Ectodermal cell (in vitro differentiated cells): ENCODE data around the gene ICA1L.
"Not testable (repeated sequence)": the region's sequence is repeated elsewhere in the genome, so short reads cannot be mapped to it uniquely, and the experiment has no call there.

Experiments used
- H3K27ac ChIP-seq: 2 replicates; pipeline ENCODE4 v1.7.0; 2013; ENCODE audit warnings: mild to moderate bottlenecking, low read depth, low read length; ENCODE audit not compliant: insufficient read depth, poor library complexity, severe bottlenecking
- H3K27me3 ChIP-seq: 2 replicates; pipeline ENCODE4 v1.7.0; 2013; ENCODE audit warnings: mild to moderate bottlenecking, low read length; ENCODE audit not compliant: insufficient read depth, control insufficient read depth, poor library complexity, severe bottlenecking
- H3K36me3 ChIP-seq: one replicate; pipeline ENCODE4 v1.7.0; 2013; ENCODE audit warnings: low read length; ENCODE audit not compliant: control insufficient read depth, insufficient read depth
- H3K4me1 ChIP-seq: one replicate; pipeline ENCODE4 v1.7.0; 2013; ENCODE audit warnings: low read length; ENCODE audit not compliant: control insufficient read depth, insufficient read depth
- H3K4me3 ChIP-seq: 2 replicates; pipeline ENCODE4 v1.7.0; 2013; ENCODE audit warnings: low read depth, low read length, control low read depth; ENCODE audit not compliant: insufficient read depth
- H3K9me3 ChIP-seq: 2 replicates; pipeline ENCODE4 v1.7.0; 2013; ENCODE audit warnings: mild to moderate bottlenecking, low read length, moderate library complexity; ENCODE audit not compliant: control insufficient read depth
- WGBS, 2 experiments: methylation state at CpG; one replicate each; pipeline ENCODE4 v1.1.7; 2013; ENCODE audit warnings: missing lambda C conversion rate in 2 of 2; 5-methylcytosine and 5-hydroxymethylcytosine counted together

ICA1L gene

DNA sequence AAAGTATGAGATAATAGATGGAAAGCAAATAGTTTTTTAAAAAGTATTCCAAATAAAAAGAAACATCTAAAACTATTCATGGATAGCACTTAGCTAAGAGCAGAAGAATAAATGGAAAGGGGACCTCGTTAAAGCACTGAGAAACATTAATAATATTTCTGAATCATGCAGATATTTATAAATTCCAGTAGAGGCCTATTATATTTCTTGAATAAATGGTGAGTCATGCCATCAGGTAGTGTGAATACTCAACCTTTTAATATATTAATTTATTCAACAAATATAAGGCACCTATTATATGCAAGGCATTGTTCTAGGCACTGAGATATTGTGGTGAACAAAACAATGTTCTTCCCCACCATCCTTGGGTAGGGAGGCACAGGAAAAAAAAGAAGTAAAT lies 53.8 kb downstream of the ICA1L start:
- WGBS, 2 experiments: no CpG with 5 or more reads among the region's 1 CpG
- Histone ChIP-seq H3K4me3 (no peak overlapping the region), H3K4me1 (no peaks in the 10 kb centered on the region), H3K9me3 (no peaks in the 10 kb centered on the region), H3K36me3 (no peaks in the 10 kb centered on the region), H3K27ac (no peak overlapping the region), H3K27me3 (no peaks in the 10 kb centered on the region)

DNA sequence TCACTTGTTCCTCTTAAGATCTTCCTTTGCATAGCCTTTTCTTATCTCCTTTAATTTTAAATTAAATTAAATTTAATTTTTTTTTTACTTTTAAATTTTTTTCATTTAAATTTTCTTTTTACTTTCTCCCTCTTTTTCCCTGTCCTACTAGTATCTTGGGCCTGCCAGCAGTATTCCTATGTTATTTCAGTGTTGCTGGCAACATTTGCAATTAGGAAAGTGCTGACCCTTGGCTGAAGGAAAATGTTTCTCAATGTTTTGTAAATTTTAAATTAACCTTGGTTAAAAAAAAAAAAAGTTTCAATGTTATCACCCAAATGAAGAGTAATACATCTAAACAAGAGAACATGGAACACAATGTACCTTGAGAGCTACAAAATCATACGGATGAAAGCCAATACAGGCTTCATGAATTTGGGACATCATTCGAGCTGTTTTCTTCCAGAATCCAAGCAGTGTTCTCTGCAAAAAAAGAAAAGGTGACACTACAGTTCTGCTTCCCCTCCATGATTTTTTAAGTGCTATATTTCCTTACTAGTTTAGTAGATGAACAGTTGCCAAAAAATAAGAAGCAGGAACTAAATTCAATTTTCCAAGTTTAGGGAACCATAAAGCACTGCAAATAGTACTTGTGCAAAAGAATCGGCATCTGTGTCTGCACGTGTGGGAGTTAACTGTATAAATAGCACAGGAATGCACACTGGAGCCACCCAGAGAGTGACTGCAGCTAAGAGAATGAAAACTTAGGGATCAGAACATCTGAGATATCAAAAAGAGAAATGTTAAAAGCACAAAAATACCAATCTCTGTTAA lies 55.8 kb downstream of the ICA1L start:
- WGBS, 2 experiments: 93 to 94% methylated on average over 4 of the region's 4 CpGs
- no peak overlapping the region for H3K27ac ChIP-seq
- no peaks in the 10 kb centered on the region for H3K36me3 ChIP-seq
- H3K9me3 ChIP-seq: no peaks in the 10 kb centered on the region
- H3K4me3 ChIP-seq: no peak overlapping the region
- H3K4me1 ChIP-seq: no peaks in the 10 kb centered on the region
- no peaks in the 10 kb centered on the region for H3K27me3 ChIP-seq

- H3K4me1 ChIP-seq: no peaks in the 10 kb centered on the region
- H3K27ac ChIP-seq: no peak overlapping the region
- H3K4me3 ChIP-seq: no peak overlapping the region
- 93 to 95% methylated on average over 1 of the region's 1 CpG for WGBS, 2 experiments
- no peaks in the 10 kb centered on the region for H3K27me3 ChIP-seq
- H3K36me3 ChIP-seq: no peaks in the 10 kb centered on the region
- H3K9me3 ChIP-seq: no peaks in the 10 kb centered on the region
These were observed 57.3 kb downstream of the ICA1L start for GRCh38 chr2:202814226-202814625.

GRCh38 chr2:202813387-202813786 lies 58.2 kb downstream of the ICA1L start:
- Histone ChIP-seq H3K9me3 (no peaks in the 10 kb centered on the region), H3K4me1 (no peaks in the 10 kb centered on the region), H3K27ac (no peak overlapping the region), H3K27me3 (no peaks in the 10 kb centered on the region), H3K4me3 (no peak overlapping the region), H3K36me3 (no peaks in the 10 kb centered on the region)
- WGBS, 2 experiments: 96% methylated on average over 3 of the region's 3 CpGs

- no peaks in the 10 kb centered on the region for H3K36me3 ChIP-seq
- H3K9me3 ChIP-seq: no peaks in the 10 kb centered on the region
- H3K27me3 ChIP-seq: no peaks in the 10 kb centered on the region
- no peak overlapping the region for H3K27ac ChIP-seq
- WGBS, 2 experiments: 85 to 89% methylated on average over 3 of the region's 3 CpGs
- H3K4me3 ChIP-seq: no peak overlapping the region
- H3K4me1 ChIP-seq: peaks cover 3% of the 10 kb centered on the region
These were observed 62.8 kb downstream of the ICA1L start for GRCh38 chr2:202808754-202809153.

DNA sequence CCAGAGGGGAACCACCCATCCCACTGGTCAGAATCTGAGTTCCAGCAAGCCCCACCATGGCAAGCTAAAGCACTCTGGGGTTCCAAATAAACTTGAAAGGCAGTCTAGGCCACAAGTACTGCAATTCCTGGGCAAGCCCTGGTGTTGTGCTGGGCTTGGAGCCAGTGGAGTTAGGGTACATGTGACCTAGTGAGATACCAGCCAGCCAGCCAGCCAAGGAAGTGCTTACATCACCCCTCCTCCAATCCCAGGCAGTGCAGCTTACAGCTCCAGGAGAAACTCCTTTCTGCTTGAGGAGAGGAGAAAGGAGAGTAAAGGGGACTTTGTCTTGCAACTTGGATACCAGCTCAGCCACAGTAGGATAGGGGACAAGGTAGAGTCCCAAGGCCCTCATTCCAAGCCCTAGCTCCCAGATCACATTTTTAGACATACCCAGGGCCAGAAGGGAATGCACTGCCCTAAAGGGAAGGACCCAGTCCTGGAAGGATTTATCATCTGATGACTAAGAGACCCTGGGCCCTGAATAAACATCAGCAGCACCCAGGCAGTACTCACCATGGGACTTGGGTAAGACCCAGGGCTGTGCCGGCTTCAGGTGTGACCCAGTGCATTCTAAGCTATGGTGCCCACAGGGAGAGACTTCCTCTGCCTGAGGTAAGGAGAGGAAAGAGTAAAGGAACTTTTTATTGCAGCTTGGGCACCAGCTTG lies 64.0 kb downstream of the ICA1L start:
- not testable (repeated sequence) for H3K27ac ChIP-seq, H3K9me3 ChIP-seq, H3K27me3 ChIP-seq, H3K4me1 ChIP-seq, H3K36me3 ChIP-seq, H3K4me3 ChIP-seq
- 97 to 98% methylated on average over 1 of the region's 1 CpG for WGBS, 2 experiments

GRCh38 chr2:202805911-202806310 lies 65.7 kb downstream of the ICA1L start:
- H3K9me3 ChIP-seq, H3K27me3 ChIP-seq, H3K4me3 ChIP-seq, H3K36me3 ChIP-seq, H3K4me1 ChIP-seq: not testable (repeated sequence)
- H3K27ac ChIP-seq: peak overlapping the region; percentile 26
- WGBS, 2 experiments: 47 to 54% methylated on average over 8 to 9 of the region's 9 CpGs

- Histone ChIP-seq H3K27ac (no peak overlapping the region), H3K9me3 (no peaks in the 10 kb centered on the region), H3K36me3 (no peaks in the 10 kb centered on the region), H3K4me1 (no peaks in the 10 kb centered on the region), H3K4me3 (no peak overlapping the region), H3K27me3 (no peaks in the 10 kb centered on the region)
These were observed 73.6 kb downstream of the ICA1L start for GRCh38 chr2:202797944-202798343.

DNA sequence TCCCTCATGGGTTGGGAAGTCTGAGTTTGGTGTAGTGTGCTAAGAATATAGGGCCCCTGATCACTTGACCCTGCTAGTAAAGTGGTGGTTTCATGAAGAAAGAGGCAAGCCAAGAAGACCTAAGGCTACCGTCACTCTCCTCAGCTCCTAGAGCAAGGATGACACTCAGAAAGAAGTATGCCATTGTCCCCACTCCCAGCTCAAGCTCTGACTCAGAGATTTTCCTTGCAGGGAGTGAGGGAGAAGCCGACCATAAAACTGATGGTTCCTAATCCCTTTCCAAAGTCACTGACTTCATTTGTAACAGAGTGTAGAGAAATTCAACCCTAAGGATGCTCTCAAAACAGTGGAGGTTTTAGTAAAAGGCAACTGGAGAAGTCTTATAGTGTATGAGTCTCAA lies 80.9 kb downstream of the ICA1L start:
- no peaks in the 10 kb centered on the region for H3K36me3 ChIP-seq
- H3K4me1 ChIP-seq: no peaks in the 10 kb centered on the region
- H3K9me3 ChIP-seq: no peaks in the 10 kb centered on the region
- WGBS, 2 experiments: 81% methylated on average over 2 of the region's 2 CpGs
- no peak overlapping the region for H3K27ac ChIP-seq
- no peak overlapping the region for H3K4me3 ChIP-seq
- H3K27me3 ChIP-seq: no peaks in the 10 kb centered on the region

DNA sequence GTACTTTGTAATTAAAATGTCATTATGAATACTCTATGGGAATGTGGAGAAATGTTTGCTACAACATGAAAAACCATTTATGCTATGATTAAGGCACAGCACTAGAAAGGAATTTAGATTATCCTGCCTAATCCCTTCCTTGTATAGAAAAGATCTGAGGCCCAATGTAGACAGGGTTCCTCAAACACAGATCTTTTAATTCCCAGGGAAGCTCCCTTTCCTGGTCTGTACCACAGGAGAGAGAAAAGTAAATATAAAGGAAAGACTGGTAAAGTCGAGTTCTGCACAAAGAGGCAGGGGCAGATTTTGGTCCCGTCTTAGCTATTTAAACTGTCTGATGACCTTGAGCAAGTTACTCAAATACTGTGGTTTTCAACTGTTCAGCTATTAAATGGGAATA lies 84.7 kb downstream of the ICA1L start:
- H3K9me3 ChIP-seq: no peaks in the 10 kb centered on the region
- H3K27ac ChIP-seq: no peak overlapping the region
- WGBS, 2 experiments: 83 to 90% methylated on average over 2 of the region's 2 CpGs
- H3K36me3 ChIP-seq: no peaks in the 10 kb centered on the region
- H3K4me3 ChIP-seq: no peak overlapping the region
- no peaks in the 10 kb centered on the region for H3K4me1 ChIP-seq
- H3K27me3 ChIP-seq: no peaks in the 10 kb centered on the region
